Vein endothelial cell (primary cell): ENCODE measurements around the gene NKX1-2. TPM values are rescaled to one million over a fixed set of nuclear protein-coding genes. Genes with fewer than 3 reads are reported as not detected.

Source experiments
- total RNA-seq: library from RNA; depleted of rRNA; stranded (reverse); fragments of >200 nt; gene quantifications from 2 replicates; pipeline ENCODE4 v1.2.3, GENCODE V29; 2012

The NKX1-2 gene
- not detected in 2 replicates for total RNA-seq

GRCh38 chr10:124450012-124450782 lies at the start of gene NKX1-2:
Gene NKX1-2 (minus strand): TSS chr10:124450035. CDS start chr10:124449943, 92 bp downstream.

GRCh38 chr10:124461642-124462347 lies 12.0 kb upstream of the NKX1-2 start, which contains the start of gene LHPP:
Gene LHPP (plus strand): TSS chr10:124461823. CDS start chr10:124461863, 40 bp downstream.

GRCh38 chr10:124418726-124419501 lies 30.9 kb downstream of the NKX1-2 start, which contains the start of gene OAT:
Gene OAT (minus strand): TSS chr10:124418923. CDS start chr10:124412171, 6,752 bp downstream.

Other genes with a start within 250 kb of the NKX1-2 start
- gene OAT, start 31.1 kb downstream of the NKX1-2 start, total RNA-seq: 107 and 134 TPM in 2 replicates
- 3.5 and 4.2 TPM in 2 replicates for gene LHPP, start 11.8 kb upstream of the NKX1-2 start, total RNA-seq